Endothelial cell of umbilical vein (primary cell): ENCODE data around the gene MBD6. TPM values are rescaled to one million over a fixed set of nuclear protein-coding genes. Genes with fewer than 3 reads are reported as not detected.

Experiments used
- BruUV-seq: library from RNA; stranded (reverse); fragments of 400-500 nt; replicated peaks from 2 replicates; lab custom pipeline; 2021; lab: Mats Ljungman, UMichigan
- CTCF ChIA-PET: fragments of 300-600, 350-600 bp; sonication (Branson Sonifier 250); formaldehyde crosslinking; loops from one replicate; lab custom pipeline; 2021; ENCODE audit warnings: antibody characterized with exemption, inconsistent platforms; lab: Charles Lee
- POLR2A ChIA-PET: fragments of 300-600, 350-600 bp; sonication (Branson Sonifier 250); formaldehyde crosslinking; loops from one replicate; lab custom pipeline; 2021; ENCODE audit warnings: antibody characterized with exemption, inconsistent platforms; lab: Charles Lee
- DNase-seq: peaks from one replicate; pipeline ENCODE4 v3.0.0-alpha.2; 2011; ENCODE audit warnings: low read depth, low spot score
- FAIRE-seq: peaks from 2 replicates; lab custom pipeline; 2011; peaks lifted over from hg19 to GRCh38; lab: Jason Lieb, UNC
- H2AFZ ChIP-seq: 2 replicates; pipeline ENCODE4 v1.6.0; 2012; ENCODE audit warnings: low read depth, low read length, control low read depth, inconsistent platforms
- H3K27ac ChIP-seq: 2 replicates; pipeline ENCODE4 v1.5.1; 2011; ENCODE audit warnings: low read depth, mild to moderate bottlenecking, control low read depth, low read length, moderate library complexity; ENCODE audit not compliant: insufficient read depth
- H3K27me3 ChIP-seq, 2 experiments: 2 replicates each; pipeline versions ENCODE4 v1.6.0 to v1.6.1; 2011; ENCODE audit warnings: low read length in 2 of 2, mixed read lengths in 1 of 2; ENCODE audit not compliant: control insufficient read depth in 2 of 2, insufficient read depth in 2 of 2
- H3K36me3 ChIP-seq, 2 experiments: 2 replicates in 1 of 2; 3 replicates in 1 of 2; pipeline ENCODE4 v1.5.1; 2011; ENCODE audit warnings: low read length in 2 of 2, mild to moderate bottlenecking in 1 of 2, moderate library complexity in 1 of 2; ENCODE audit not compliant: control insufficient read depth in 2 of 2, insufficient read depth in 2 of 2; ENCODE audit errors: extremely low read depth in 1 of 2
- H3K4me1 ChIP-seq: 3 replicates; pipeline ENCODE4 v1.5.1; 2011; ENCODE audit warnings: mild to moderate bottlenecking, low read length; ENCODE audit not compliant: control insufficient read depth, insufficient read depth; ENCODE audit errors: extremely low read depth
- H3K4me2 ChIP-seq: 2 replicates; pipeline ENCODE4 v1.6.1; 2011; ENCODE audit warnings: low read length, control low read depth, mixed read lengths; ENCODE audit not compliant: insufficient read depth
- H3K4me3 ChIP-seq, 3 experiments: fragments of 200-600 bp in 1 of 3; sonication (generic), shearing (Covaris generic) in 1 of 3; replicated peaks in 1 of 3; 2 replicates each; pipeline ENCODE4 v1.5.1; 2011 to 2016; ENCODE audit warnings: control low read depth in 3 of 3, low read length in 3 of 3, mild to moderate bottlenecking in 2 of 3, inconsistent platforms in 1 of 3, low read depth in 1 of 3, moderate library complexity in 1 of 3; ENCODE audit not compliant: insufficient read depth in 1 of 3
- H3K79me2 ChIP-seq: 2 replicates; pipeline ENCODE4 v1.6.0; 2012; ENCODE audit warnings: low read length, inconsistent platforms; ENCODE audit not compliant: control insufficient read depth, insufficient read depth
- H3K9ac ChIP-seq: replicated peaks from 2 replicates; pipeline ENCODE3; 2011; ENCODE audit warnings: low read length, control low read depth; ENCODE audit not compliant: insufficient read depth; ENCODE audit errors: extremely low read depth
- H3K9me1 ChIP-seq: replicated peaks from 3 replicates; pipeline ENCODE4 v1.6.0; 2011; ENCODE audit warnings: mild to moderate bottlenecking, low read length; ENCODE audit not compliant: control insufficient read depth, insufficient read depth; ENCODE audit errors: extremely low read depth
- H3K9me3 ChIP-seq: replicated peaks from 2 replicates; pipeline ENCODE4 v1.5.1; 2012; ENCODE audit warnings: low read length, inconsistent platforms; ENCODE audit not compliant: control insufficient read depth, insufficient read depth
- H4K20me1 ChIP-seq: replicated peaks from 2 replicates; pipeline ENCODE3; 2011; ENCODE audit warnings: mild to moderate bottlenecking, low read length; ENCODE audit not compliant: control insufficient read depth, insufficient read depth; ENCODE audit errors: extremely low read depth
- CTCF ChIP-seq, 2 donors: IDR thresholded peaks; 1 replicate in 1 of 2; 2 replicates in 1 of 2; pipeline ENCODE4 v1.5.1; 2011; ENCODE audit warnings: low read length in 2 of 2, mild to moderate bottlenecking in 2 of 2, moderate library complexity in 2 of 2, control low read depth in 1 of 2, inconsistent platforms in 1 of 2, low read depth in 1 of 2; ENCODE audit not compliant: insufficient read depth in 1 of 2; ENCODE audit errors: extremely low read depth in 1 of 2
- EZH2 ChIP-seq: IDR thresholded peaks from 2 replicates; pipeline ENCODE4 v1.6.1; 2012; ENCODE audit warnings: borderline replicate concordance, low read depth, mild to moderate bottlenecking, moderate library complexity, low read length, inconsistent platforms; ENCODE audit not compliant: severe bottlenecking
- FOS ChIP-seq: IDR thresholded peaks from 2 replicates; pipeline ENCODE4 v1.6.1; 2011; ENCODE audit warnings: mild to moderate bottlenecking, low read length, moderate library complexity, borderline replicate concordance; ENCODE audit not compliant: insufficient read depth
- GATA2 ChIP-seq: IDR thresholded peaks from 2 replicates; pipeline ENCODE4 v1.7.0; 2011; ENCODE audit warnings: low read depth, mild to moderate bottlenecking, moderate library complexity, mixed read lengths, low read length; ENCODE audit not compliant: insufficient read length, insufficient read depth
- JUN ChIP-seq: IDR thresholded peaks from 2 replicates; pipeline ENCODE4 v1.6.1; 2011; ENCODE audit warnings: borderline replicate concordance, low read depth; ENCODE audit not compliant: insufficient read length, insufficient read depth
- MAX ChIP-seq: IDR thresholded peaks from 2 replicates; pipeline ENCODE4 v1.6.1; 2011; ENCODE audit not compliant: insufficient read depth, insufficient read length
- MYC ChIP-seq: IDR thresholded peaks from one replicate; pipeline ENCODE4 v1.6.1; 2011; ENCODE audit warnings: mild to moderate bottlenecking, low read depth, low read length
- POLR2A ChIP-seq: IDR thresholded peaks from 2 replicates; pipeline ENCODE4 v1.6.1; 2012; ENCODE audit warnings: low read depth, mild to moderate bottlenecking, control low read depth, low read length
- POLR2AphosphoS5 ChIP-seq: IDR thresholded peaks from 2 replicates; pipeline ENCODE4 v1.6.1; 2012; ENCODE audit warnings: low read depth, mild to moderate bottlenecking, control low read depth, low read length, moderate library complexity; ENCODE audit not compliant: insufficient read depth
- dilution Hi-C: fragments of 300-500 bp; cut with MboI; formaldehyde crosslinking; loops from one replicate; pipeline ENCODE4 v1.15.0; 2019; ENCODE audit warnings: low sequenced_read_pairs; ENCODE audit not compliant: extremely low pct_ligation_motif_present
- intact Hi-C: fragments of 100-400 bp; cut with micrococcal nuclease; formaldehyde crosslinking; loops from one replicate; pipeline ENCODE4 v1.10.0; 2022
- polyA plus RNA-seq, 4 experiments: library from polyadenylated mRNA; depleted of rRNA in 3 of 4; stranded (reverse) in 3 of 4; unstranded in 1 of 4; fragments of >200 nt; gene quantifications; 2 replicates each; pipeline versions ENCODE4 v1.2.1 to v1.2.3, GENCODE V29; 2011 to 2012; ENCODE audit warnings: missing spikeins in 1 of 4
- total RNA-seq: library from RNA; stranded (reverse); gene quantifications from 2 replicates; pipeline ENCODE4 v1.2.3, GENCODE V29; 2021

MBD6 gene
- total and polyA plus RNA-seq, 2 donors (not counting 3 experiments of a cell fraction or from before 2014, with no cell fraction given), result 10.6 to 95.2 TPM

- no peak for FAIRE-seq
- Histone ChIP-seq H3K4me3 (no peak overlapping the region), H3K4me2 (no peak overlapping the region), H3K79me2 (peaks cover 23% of the 10 kb centered on the region), H3K9me1 (no peaks in the 10 kb centered on the region), H3K27me3 (no peaks in the 10 kb centered on the region), H2AFZ (no peak overlapping the region), H3K4me1 (peaks cover 9% of the 10 kb centered on the region), H3K9me3 (no peaks in the 10 kb centered on the region), H3K27ac (no peak overlapping the region), H4K20me1 (no peaks in the 10 kb centered on the region), H3K9ac (no peak overlapping the region), H3K36me3 (peaks cover 10 to 18% of the 10 kb centered on the region in 2 experiments)
- ChIA-PET CTCF (no interaction called here), POLR2A (no interaction called here)
- no TSS peak for BruUV-seq
- no peak for DNase-seq
- intact Hi-C loops, result no loop called here
- TF ChIP-seq FOS, result no peak
- TF ChIP-seq MYC, result no peak
- TF ChIP-seq JUN, result no peak
- TF ChIP-seq POLR2A, result no peak
- TF ChIP-seq CTCF (IDR thresholded peaks at IDR 0.05; ENCODE audit: extremely low read depth in 1 of 2, insufficient read depth in 1 of 2, low read depth in 1 of 2, low read length in 2 of 2), result no peak
- TF ChIP-seq POLR2AphosphoS5, result no peak
- no peak for TF ChIP-seq GATA2
- TF ChIP-seq MAX, result no peak
- no peak for TF ChIP-seq EZH2
- dilution Hi-C loops, result no loop called here
Measured at GRCh38 chr12:57490126-57490525, 32.5 kb upstream of the MBD6 start.
